CD4-positive, alpha-beta T cell treated with Interleukin-6 for 4 hours (primary cell): ENCODE results near the gene RO60.
"Not testable (repeated sequence)": the region's sequence is repeated elsewhere in the genome, so short reads cannot be mapped to it uniquely, and the experiment has no call there.

Experiments used
- DNase-seq: peaks from one replicate; pipeline ENCODE4 v3.0.0-alpha.2; 2020; ENCODE audit warnings: mixed read lengths

RO60 gene

DNA sequence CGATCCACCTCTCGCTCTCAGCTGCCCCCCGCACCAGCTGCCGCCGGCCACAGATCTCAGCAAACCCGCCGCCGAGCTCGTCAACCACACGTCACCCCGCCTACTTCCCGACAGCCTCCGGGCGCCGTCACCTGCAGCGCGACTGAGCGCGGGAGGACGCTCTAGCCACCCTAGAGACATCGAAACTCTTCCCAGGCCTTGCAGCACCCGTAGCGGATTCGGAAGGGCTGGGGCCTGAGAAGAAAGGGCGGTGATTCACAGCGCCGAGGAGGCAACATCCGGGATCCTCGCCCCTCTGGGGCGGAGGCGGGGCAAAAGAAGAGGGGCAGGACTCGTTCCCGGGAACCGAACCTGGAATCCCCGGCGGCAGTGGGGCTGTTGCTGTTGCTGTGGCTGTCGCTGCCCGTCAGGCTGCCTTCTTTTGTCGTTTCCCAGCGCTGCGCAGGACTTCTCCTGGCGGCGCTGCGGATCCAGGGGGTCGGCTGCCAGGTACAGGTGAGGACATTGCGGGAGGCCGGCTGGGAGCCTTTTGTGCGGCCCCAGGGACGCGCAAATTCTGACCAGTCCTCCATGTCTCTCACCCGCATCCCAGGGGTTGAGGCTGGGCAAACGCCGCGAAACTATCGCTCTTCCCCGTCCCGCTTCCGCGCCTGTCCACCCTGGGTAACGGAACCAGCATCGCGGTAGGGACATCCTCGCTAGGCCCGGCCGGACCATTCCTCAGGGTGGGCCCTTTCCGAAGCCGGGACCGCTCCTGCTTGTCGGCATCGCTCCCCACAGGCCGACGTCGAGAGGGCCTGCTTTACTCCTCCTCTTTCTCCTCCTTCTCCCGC, at the start of gene RO60, which contains the start of gene UCHL5:
Gene RO60, plus strand, starts transcription at position 331 of the 833 bp plus-strand sequence. CDS start 9,443 bp downstream, outside the sequence.
Gene UCHL5, minus strand, starts transcription at position 79 of the 833 bp plus-strand sequence. CDS start 100 bp downstream, outside the sequence.
- peak; percentile 93 for DNase-seq

DNA sequence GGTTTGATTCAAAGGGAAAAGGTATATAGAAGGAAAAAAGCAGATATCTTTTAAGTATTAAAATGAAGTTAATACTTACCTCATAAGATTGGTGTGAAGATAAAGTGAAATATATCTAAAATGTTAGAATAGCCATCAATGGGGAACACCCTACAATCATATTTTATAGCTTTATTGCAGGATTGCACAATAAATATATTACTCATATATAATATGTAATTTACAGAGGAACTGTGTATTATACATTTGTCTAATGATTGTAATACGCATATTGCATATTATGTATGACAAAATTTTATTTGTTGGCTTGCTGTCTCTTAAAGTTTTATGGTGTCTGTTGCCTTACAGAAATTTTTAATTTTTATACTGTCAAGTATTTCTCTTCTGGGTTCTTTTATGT, 48.0 kb upstream of the RO60 start:
- no peak for DNase-seq

DNA sequence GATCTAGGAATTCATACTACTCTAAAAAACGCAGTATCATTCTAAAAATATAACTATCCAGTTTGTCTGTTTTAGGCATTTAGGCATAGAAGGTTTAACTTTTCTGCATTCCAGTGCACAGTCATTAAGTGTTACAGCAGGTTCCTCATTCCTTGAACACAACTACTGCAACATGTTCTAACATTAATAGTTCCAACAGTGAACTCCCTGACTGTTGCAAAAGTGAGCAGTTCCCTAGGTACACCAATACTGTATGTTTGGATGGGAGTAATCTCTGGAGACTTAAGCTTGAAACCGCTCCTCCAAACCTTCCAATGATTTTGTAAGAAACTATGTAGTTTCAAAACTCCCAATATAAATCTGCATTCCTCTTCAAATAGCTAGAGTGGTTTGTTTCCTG, 46.4 kb upstream of the RO60 start:
- DNase-seq, result no peak

DNA sequence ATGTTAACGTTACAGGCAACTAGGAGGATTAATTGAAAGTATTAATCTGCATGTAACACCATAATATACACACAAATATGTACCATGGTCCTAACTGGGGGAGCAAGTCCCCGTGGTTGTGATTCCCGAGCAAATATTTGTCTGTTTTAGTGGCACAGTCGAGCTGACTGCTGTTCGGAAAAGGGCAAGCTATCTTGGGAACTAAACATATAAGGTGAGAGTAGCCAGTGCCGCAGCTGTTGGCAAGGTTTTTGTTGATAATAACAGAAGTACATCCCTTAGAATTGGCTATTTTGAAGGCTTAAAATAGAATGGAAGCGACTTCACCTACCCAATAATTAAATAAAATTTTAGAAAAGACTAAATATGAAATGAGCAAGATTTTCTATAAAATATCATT, 45.7 kb upstream of the RO60 start:
- no peak for DNase-seq

DNA sequence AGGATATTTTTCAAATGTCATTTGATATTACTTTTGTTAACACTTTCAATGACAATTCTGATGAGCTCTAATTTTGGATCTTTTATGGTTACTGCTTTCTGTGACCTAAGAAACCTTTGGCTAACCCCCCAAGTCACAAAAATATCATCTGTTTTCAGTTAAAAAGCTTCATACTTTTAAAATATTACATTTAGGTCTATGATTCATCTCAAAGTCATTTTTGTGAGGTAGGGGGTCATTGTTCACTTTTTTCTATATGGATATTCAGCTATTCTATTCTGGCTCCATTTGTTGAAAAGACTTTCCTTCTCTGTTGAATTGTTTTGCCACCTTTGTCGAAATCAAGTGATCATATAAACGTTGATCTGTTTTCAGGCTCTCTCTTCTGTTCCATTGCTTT, 45.0 kb upstream of the RO60 start:
- DNase-seq, result no peak

DNA sequence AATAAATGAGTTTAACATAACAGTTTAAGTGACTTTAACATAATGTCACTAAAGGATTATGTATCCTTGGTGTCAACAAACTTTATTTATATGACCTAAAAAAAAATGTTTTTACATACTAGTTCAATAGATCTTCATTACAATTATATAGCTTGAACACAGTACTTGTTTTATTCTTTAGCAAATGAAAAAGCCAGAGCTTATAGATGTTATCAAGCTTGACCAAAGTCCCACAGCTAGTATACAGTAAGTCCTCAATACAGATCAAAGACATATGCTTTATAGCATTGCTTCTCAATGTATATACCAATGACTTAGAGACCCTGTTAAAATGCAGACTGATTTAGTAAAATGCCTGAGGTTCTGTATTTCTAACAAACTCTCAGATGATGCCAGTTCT, 42.6 kb upstream of the RO60 start:
- no peak for DNase-seq

DNA sequence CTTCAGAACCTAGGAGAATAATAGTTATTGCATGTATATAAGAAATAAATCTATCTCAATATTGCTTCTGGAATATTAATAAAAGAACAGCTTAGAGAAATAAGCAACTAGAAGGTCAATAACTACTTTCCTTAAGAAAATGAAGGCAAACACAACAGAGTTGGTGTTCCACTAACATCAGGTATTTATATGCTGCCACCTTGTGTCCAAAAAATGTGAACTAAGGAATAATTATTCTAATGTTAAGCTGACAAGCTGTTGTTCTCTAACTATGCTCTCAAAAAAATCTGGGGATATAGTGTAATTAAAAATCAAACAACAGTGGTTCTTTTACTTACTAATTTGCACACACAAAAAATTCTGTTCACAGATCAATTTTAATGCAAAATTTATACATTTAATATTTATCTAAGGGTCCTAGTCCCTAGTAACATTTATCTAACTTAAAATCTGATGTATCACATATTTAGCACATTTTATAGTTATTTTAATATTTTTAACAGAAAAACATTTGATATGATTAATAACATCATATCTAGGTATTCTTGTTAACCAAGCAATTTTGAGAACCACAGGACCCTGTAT, 39.9 kb upstream of the RO60 start:
- DNase-seq, result no peak

DNA sequence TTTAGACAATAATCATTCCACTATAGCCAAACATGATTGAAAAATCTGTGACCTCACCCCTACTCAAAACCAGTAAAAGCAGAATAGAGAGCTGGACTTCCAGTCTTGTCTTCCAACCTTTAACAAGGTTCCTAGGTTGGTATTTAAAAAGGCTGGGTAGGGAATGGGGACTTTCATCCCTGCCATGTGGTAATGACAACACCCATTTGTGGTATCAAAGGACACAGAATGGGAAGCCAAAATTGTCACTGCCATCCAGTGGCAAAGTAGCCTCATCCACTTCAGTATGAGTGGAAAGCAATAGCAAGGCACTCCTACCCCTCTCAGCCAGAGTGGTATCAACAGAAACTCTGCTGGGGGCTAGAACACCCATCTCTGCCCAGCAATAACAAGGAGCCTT, 34.2 kb upstream of the RO60 start:
- DNase-seq, result no peak

DNA sequence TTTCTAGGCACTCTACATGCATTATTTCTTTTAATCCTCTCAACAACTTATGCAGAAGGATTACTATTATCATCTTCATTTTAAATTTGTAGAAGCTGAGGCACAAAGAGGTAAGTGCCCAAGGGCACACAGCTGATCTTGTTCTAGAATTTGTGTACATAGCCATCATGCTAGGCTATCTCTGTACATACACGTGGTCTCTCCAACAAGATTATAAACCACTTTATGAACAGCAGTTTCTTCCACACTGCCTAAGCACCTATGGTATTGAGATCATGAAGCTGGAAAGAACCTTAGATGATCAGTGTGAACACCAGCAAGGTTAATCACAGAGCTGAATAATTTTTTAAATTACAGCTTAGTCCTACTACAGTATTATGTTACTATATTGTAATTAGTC, 29.1 kb upstream of the RO60 start:
- no peak for DNase-seq

DNA sequence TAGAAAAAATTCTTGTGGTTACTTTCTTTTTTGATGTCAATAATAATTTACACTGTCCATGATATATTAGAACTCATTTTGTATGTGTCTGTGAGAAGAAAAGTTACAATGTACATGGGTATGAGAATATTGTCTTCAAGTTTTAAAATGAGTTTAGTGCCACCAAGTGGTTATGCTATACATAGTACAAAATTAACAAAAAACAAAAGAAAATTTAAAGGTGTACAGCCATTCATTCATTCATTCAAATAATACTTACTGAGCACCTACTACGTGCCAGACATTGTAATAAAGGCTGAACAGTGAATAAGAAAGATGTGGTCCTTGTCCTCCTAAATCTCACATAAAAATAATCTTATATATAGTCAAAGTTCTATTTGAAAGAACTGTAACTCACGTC, 28.0 kb upstream of the RO60 start:
- no peak for DNase-seq

DNA sequence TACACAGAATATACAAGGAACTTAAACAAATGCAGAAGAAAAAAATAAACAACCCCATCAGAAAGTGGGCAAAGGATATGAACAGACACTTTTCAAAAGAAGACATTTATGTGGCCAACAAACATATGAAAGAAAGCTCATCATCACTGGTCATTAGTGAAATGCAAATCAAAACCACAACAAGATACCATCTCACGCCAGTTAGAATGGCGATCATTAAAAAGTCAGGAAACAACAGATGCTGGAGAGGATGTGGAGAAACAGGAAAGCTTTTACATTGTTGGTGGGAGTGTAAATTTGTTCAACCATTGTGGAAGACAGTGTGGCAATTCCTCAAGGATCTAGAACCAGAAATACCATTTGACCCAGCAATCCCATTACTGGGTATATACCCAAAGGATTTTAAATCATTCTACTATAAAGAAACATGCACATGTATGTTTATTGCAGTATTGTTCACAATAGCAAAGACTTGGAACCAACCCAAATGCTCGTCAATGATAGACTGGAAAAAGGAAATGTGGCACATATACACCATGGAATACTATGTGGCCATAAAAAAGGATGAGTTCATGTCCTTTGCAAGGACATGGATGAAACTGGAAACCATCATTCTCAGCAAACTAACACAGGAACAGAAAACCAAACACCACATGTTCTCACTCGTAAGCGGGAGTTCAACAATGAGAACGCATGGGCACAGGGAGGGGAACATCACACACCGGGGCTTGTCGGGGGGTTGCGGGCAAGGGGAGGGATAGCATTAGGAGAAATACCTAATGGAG, 26.6 kb upstream of the RO60 start:
- not testable (repeated sequence) for DNase-seq

DNA sequence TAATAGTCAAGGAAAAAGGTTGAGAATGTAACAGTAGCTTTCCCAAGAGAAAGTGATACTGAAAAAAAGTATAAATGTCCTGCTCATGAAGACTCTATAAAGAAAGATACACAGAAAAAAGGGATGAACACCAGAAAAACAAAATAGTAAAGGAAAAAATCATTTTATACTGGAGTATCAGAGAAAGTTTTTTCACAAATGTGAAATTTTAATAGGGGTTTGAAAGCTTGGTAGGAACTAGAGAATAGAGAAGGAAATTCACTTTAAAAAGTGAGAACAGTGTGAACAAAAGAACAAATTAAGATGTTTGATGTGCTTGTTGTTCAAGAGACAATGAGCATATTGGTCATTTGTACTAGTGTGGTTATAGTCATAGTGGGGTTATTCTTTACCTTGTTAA, 25.8 kb upstream of the RO60 start:
- DNase-seq, result no peak

DNA sequence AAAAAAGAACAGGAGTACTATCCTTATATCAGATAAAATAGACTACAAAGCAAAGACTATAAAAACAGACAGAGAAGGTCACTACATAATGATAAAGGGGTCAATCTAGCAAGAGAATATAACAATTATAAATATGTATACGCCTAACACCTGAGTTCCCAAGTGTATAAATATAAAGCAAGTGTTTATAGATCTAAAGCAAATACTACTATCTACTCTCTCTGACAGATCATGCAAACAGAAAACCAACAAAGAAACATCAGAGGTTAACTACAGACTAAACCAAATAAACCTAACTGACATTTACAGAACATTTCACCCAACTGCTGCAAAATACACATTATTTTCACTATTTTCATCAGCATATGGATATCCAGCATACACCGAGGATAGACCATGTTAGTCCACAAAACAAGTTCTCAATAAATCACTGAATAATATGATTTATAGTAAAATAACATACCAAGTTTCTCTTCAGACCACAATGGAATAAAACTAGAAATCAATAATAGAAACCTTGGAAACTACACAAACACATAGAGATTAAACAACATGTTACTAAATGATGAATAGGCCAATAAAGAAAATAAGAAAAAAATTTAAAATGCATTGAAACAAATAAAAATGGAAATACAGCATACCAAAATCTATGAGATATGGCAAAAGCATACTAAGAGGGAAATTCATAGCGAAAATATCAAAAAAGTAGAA, 22.9 kb upstream of the RO60 start:
- no peak for DNase-seq

DNA sequence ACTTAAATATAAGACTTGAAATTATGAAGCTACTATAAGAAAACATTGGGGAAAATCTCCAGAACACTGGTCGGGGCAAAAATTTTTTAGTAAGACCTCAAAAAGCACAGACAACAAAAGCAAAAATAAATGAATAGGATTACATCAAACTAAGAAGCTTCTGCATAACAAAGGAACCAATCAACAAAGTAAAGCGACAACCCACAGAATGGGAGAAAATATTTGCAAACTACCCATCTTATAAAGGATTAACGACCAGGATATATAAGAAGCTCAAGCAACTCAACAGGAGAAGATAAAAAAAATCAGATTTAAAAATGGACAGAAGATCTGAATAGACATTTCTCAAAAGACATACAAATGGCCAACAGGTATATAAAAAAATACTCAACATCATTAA, 19.4 kb upstream of the RO60 start:
- DNase-seq, result no peak

DNA sequence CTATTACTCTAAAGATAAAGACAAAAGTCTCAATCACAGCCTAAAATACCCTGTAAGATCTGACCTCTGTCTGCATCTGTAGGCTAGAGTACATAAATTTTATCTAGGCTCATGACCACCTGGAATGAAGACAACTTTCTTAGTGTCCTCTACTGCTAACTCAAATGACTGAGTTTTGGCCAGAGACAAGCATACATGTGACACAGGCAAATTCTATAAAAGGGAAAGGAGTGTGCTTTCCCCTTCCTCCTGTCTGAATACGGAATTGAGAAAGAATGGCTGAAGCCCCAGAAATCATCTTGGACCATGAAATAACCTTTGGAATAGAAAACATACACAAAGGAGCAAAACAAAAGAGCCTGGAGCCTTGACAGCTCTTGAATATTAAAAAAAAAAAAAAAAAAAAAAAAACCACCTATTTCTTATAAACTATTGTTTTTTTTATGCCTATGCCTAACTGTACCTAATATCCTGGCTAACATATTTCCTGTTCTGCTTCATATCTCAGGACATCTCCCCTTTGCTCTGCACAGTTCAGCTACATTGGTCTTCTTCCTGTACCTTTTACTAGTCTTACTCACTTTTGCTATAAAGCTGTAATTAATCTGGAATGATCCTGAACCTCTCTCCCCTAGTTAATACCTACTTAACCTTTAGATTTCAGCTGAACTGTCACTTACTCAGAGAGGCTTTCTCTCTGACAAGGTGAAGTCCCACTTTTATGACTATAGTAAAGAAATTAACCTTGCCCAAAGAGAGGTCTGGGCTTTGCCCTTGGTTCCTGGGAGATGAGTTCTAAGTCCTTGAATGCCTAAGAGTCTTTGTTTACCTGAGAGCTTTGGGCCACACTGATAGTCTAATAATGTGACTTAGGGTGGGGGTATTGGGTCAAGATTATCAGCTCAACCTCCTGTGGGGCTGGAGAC, 16.4 kb upstream of the RO60 start:
- no peak for DNase-seq

DNA sequence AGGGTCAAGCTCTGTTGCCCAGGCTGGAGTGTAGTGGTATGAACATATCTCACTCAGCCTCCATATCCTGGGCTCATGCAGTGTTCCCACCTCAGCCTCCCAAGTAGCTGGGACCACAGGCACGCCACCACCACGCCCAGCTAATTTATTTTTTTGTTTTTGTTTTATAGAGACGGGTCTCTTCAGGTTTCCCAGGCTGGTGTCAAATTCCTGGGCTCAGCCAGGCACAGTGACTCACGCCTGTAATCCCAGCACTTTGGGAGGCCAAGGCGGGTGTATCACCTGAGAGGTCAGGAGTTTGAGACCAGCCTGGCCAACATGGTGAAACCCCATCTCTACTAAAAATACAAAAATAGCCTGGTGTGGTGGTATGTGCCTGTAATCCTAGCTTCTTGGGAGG, 10.5 kb upstream of the RO60 start:
- not testable (repeated sequence) for DNase-seq

DNA sequence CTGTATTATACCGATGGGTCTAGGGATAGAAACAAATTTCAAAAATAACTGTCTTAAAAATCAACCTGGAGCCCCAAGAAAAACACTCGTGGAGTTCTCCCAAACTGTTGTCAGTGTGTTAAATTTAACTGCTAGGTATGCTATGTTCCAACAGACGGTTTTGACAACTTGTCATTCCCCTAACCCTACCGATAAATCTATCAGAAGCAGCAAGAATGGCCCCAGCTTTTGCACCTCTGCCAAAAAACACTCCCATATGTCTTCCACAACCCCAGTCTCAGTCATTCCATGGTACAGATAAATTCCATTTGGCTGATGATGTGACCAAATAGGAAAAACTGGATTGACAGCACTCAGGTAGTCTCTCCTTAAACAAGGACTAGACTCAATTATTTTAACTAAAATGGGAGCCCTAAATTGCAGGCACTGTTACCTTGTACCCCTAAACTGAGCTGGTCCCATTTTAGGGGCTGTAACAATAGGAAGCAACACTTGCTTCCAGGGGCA, 5.2 kb upstream of the RO60 start:
- no peak for DNase-seq

DNA sequence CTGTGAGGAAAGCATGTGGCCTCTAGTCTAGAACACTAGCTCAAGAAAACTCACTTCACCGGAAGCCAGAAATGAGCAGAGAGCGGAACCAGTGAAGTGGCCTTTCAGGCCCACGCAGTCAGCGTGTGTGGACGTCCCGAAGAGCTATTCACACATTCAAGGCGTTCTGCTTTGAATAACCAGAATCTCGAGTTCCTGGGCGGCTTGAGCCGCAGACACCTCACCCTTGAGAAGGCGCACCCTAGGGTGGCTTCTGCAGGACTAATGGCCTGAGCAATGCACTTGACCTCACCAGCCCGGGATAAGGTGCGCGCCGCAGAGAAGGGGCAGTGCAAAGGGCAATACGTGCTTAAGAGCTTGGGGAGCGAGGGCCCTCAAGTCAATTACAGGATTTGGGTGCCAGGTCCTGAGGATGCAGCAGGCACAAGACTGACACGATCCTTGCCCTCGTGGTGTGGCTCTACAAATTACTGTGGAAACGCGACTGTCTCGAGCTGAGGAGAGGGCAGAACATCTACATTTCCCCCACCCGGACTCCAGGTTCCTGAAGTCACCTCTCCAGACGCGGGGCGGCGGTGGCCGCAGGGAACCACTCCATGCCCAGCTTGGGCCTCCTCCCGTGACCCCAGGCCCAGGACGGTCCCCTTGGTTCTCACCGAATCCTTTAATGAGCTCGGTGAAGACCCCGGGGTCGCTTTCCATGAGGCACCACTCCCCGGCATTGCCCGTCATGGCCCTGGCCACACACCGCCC, 707 bp upstream of the RO60 start:
- peak; percentile 45 for DNase-seq

DNA sequence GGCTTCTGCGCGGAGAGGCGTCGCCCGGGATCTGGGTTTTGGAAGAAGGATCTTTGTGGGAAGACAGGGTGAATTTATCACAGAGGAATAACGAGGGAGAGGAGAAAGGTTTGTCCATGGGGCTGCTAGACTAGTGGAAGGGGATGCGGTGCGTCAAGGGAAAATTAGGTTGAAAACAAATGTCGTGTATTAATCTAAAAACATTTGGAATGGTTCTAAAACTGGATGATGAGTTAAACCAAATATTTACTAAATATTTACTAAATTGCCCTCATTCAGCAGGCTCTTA, 647 bp downstream of the RO60 start:
- no peak for DNase-seq

DNA sequence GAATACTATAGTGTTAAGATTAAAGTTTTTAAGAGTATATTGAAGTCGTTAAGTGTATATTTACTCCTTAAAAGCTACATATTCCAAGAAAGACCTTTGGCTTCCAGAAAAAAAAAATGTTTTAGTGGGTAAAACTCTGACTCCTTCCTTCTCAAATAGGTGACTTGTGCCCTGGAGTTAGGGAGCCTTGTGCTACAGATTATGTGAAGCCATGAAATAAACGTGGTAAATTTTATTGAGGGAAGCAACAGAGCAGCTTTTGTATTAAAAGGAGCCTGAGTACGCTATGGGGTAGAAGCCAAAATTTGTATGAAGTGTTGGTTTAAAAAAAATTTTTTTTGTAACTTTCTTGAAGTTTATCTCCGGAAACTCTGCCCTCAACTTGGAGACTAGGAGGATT, 994 bp downstream of the RO60 start:
- DNase-seq, result no peak

DNA sequence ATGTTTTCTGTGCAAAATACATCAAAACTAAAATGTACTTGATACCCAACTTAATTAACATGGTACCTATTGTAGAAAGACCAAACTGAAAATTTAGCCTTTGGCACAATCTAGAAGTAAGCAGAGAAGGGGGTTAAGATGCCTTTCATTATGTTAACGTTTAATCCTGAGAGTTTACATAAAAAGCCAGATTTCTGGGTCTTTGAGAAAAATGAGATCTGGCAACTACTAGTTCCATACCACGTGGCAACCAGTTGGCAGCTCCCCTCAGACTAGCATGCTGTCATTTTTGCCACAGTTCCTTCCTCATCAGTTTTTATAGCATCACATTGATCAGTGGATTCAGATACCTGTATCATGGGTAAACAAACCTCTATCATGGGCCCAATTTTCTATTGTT, 1.5 kb downstream of the RO60 start:
- DNase-seq, result no peak
